Smooth muscle cell (in vitro differentiated cells): ENCODE results near the gene KIF12. TPM values are rescaled to one million over a fixed set of nuclear protein-coding genes. Genes with fewer than 3 reads are reported as not detected.
"Not testable (repeated sequence)": the region's sequence is repeated elsewhere in the genome, so short reads cannot be mapped to it uniquely, and the experiment has no call there.

Source experiments
- DNase-seq: peaks from one replicate; lab custom pipeline; 2025; ENCODE audit not compliant: unreplicated experiment; lab: John Stamatoyannopoulos, UW
- H2AFZ ChIP-seq: fragments of 200-600 bp; sonication (generic); 2 replicates; pipeline ENCODE4 v1.6.0; 2016; ENCODE audit warnings: antibody characterized with exemption, low read depth, mild to moderate bottlenecking
- H3F3A ChIP-seq: fragments of 200-600 bp; sonication (generic); 2 replicates; pipeline ENCODE4 v1.6.0; 2017; ENCODE audit warnings: antibody characterized with exemption, low read depth
- H3K27ac ChIP-seq: fragments of 200-600 bp; sonication (generic); 2 replicates; pipeline ENCODE4 v1.5.1; 2016; ENCODE audit warnings: low read depth, mild to moderate bottlenecking
- H3K27me3 ChIP-seq: fragments of 200-600 bp; sonication (generic); 2 replicates; pipeline ENCODE4 v1.6.1; 2016; ENCODE audit warnings: low read depth, mild to moderate bottlenecking
- H3K36me3 ChIP-seq: fragments of 200-600 bp; sonication (generic); 2 replicates; pipeline ENCODE4 v1.5.1; 2016; ENCODE audit warnings: low read depth
- H3K4me1 ChIP-seq: fragments of 200-600 bp; sonication (generic); 2 replicates; pipeline ENCODE4 v1.5.1; 2016; ENCODE audit warnings: low read depth
- H3K4me2 ChIP-seq: fragments of 200-600 bp; sonication (generic); 2 replicates; pipeline ENCODE4 v1.6.0; 2016; ENCODE audit warnings: mild to moderate bottlenecking
- H3K4me3 ChIP-seq: fragments of 200-600 bp; sonication (generic); 2 replicates; pipeline ENCODE4 v1.5.1; 2016; ENCODE audit warnings: mild to moderate bottlenecking
- H3K79me2 ChIP-seq: fragments of 200-600 bp; sonication (generic); 2 replicates; pipeline ENCODE4 v1.6.0; 2016; ENCODE audit warnings: low read depth, mild to moderate bottlenecking
- H3K9ac ChIP-seq: fragments of 200-600 bp; sonication (generic); 2 replicates; pipeline ENCODE4 v1.6.0; 2016; ENCODE audit warnings: low read depth
- H3K9me3 ChIP-seq: fragments of 200-600 bp; sonication (generic); replicated peaks from 2 replicates; pipeline ENCODE4 v1.5.1; 2016; ENCODE audit warnings: low read depth
- H4K20me1 ChIP-seq: fragments of 200-600 bp; sonication (generic); 2 replicates; pipeline ENCODE4 v1.6.0; 2016; ENCODE audit warnings: low read depth
- WGBS: methylation state at CpG from one replicate; pipeline ENCODE4 v1.1.7; 2016; ENCODE audit warnings: low lambda C conversion rate; 5-methylcytosine and 5-hydroxymethylcytosine counted together
- polyA plus RNA-seq: library from polyadenylated mRNA; unstranded; fragments of >200 nt; fragmentation: Nextera tagmentation; extraction: Ambion mirVana; gene quantifications from 2 replicates; pipeline ENCODE4 v1.2.1, GENCODE V29; 2016
- total RNA-seq: library from RNA; depleted of rRNA; stranded (reverse); fragments of >200 nt; gene quantifications from 2 replicates; pipeline ENCODE4 v1.2.3, GENCODE V29; 2014
- TF ChIP-seq, protein P1 (sequence below): fragments of 200-600 bp; sonication (generic); IDR thresholded peaks from 2 replicates; pipeline ENCODE4 v1.5.1; 2017; ENCODE audit warnings: borderline replicate concordance, mild to moderate bottlenecking, antibody characterized with exemption; ENCODE audit not compliant: insufficient read depth, poor library complexity, severe bottlenecking

The KIF12 gene
- total and polyA plus RNA-seq, 2 experiments from 2014 or later = not detected

DNA sequence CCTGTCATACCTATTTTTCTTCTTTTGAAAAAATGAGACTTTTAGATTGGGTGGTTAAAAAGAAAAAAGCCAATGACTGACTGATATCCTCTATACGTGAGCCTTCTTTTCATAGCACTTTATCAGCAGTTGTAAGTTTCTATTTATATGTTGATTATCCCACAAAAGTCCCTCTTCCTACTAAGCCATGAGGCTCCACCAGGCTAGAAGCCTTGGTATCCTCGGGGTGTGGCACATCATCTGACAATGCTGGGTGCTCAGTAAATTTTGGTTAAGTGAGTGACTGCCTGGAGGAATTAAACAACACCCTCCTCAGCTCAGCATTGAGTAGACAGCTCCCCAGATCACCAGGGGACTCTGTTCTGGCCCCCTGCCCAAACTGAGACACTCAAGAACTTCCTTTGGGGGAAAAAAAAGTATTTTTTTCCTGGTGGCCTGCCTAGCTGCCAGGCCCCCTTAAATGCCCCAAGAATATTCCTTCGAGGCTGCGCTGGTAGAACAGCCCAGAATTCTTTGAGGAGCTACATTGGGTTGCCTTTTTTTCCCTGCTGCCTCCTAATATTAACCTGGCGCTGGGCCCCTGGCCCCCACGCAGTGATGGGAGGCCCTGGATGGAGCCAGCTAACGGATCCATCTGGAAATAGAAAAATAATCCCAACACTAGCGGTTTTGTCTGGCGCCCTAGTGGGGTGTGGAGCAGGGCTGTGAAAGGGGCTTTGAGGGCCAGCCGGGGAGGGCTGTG, 32.9 kb upstream of the KIF12 start:
- H3K9ac ChIP-seq = no peak overlapping the region
- 82% methylated on average over 10 of the region's 10 CpGs for WGBS

GRCh38 chr9:114130624-114131277, 31.7 kb upstream of the KIF12 start:
- Histone ChIP-seq H3K4me2 (no peak overlapping the region), H3K27ac (no peak overlapping the region), H4K20me1 (no peaks in the 10 kb centered on the region), H3K9ac (no peak overlapping the region), H3K4me1 (no peaks in the 10 kb centered on the region), H3K4me3 (no peak overlapping the region), H3K36me3 (no peaks in the 10 kb centered on the region), H2AFZ (no peak overlapping the region), H3K27me3 (no peaks in the 10 kb centered on the region), H3K9me3 (no peaks in the 10 kb centered on the region), H3F3A (no peaks in the 10 kb centered on the region), H3K79me2 (no peaks in the 10 kb centered on the region)
- WGBS = 94% methylated on average over 4 of the region's 4 CpGs
- DNase-seq = no peak
- TF ChIP-seq, protein P1, sequence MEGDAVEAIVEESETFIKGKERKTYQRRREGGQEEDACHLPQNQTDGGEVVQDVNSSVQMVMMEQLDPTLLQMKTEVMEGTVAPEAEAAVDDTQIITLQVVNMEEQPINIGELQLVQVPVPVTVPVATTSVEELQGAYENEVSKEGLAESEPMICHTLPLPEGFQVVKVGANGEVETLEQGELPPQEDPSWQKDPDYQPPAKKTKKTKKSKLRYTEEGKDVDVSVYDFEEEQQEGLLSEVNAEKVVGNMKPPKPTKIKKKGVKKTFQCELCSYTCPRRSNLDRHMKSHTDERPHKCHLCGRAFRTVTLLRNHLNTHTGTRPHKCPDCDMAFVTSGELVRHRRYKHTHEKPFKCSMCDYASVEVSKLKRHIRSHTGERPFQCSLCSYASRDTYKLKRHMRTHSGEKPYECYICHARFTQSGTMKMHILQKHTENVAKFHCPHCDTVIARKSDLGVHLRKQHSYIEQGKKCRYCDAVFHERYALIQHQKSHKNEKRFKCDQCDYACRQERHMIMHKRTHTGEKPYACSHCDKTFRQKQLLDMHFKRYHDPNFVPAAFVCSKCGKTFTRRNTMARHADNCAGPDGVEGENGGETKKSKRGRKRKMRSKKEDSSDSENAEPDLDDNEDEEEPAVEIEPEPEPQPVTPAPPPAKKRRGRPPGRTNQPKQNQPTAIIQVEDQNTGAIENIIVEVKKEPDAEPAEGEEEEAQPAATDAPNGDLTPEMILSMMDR = no peak

More for the DNA sequence above, 32.9 kb upstream of the KIF12 start:
- H2AFZ ChIP-seq = no peak overlapping the region
- H3K36me3 ChIP-seq = no peaks in the 10 kb centered on the region
- H3K27me3 ChIP-seq = no peaks in the 10 kb centered on the region
- TF ChIP-seq, protein P1 = no peak
- no peaks in the 10 kb centered on the region for H3K9me3 ChIP-seq
- no peak overlapping the region for H3K4me3 ChIP-seq
- no peaks in the 10 kb centered on the region for H4K20me1 ChIP-seq
- H3K4me1 ChIP-seq = no peaks in the 10 kb centered on the region
- H3F3A ChIP-seq = no peaks in the 10 kb centered on the region
- H3K27ac ChIP-seq = no peak overlapping the region
- no peak overlapping the region for H3K4me2 ChIP-seq
- no peak for DNase-seq
- H3K79me2 ChIP-seq = no peaks in the 10 kb centered on the region

- H3K27me3 ChIP-seq = no peaks in the 10 kb centered on the region
- H3K4me1 ChIP-seq = no peaks in the 10 kb centered on the region
- no peaks in the 10 kb centered on the region for H3F3A ChIP-seq
- no peaks in the 10 kb centered on the region for H4K20me1 ChIP-seq
- TF ChIP-seq, protein P1 = no peak
- no peak overlapping the region for H3K9ac ChIP-seq
- no peak for DNase-seq
- no peaks in the 10 kb centered on the region for H3K36me3 ChIP-seq
- no peak overlapping the region for H3K4me2 ChIP-seq
- H3K79me2 ChIP-seq = no peaks in the 10 kb centered on the region
- no peak overlapping the region for H3K4me3 ChIP-seq
- H3K27ac ChIP-seq = no peak overlapping the region
- H3K9me3 ChIP-seq = no peaks in the 10 kb centered on the region
- WGBS = 96% methylated on average over 7 of the region's 7 CpGs
- H2AFZ ChIP-seq = no peak overlapping the region
Measured at GRCh38 chr9:114130141-114130540, 31.0 kb upstream of the KIF12 start.

DNA sequence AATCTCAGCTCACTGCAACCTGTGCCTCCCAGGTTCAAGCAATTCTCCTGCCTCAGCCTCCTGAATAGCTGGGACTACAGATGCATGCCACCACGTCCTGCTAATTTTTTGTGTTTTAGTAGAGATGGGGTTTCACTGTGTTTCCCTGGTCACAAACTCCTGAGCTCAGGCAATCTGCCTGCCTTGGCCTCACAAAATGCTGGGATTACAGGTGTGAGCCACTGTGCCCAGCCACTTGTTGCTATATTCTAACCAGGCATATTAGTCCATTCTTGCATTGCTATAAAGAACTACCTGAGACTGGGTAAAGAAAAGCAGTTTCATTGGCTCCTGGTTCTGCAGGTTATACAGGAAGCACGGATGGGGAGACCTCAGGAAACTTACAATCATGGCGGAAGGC, 29.7 kb upstream of the KIF12 start:
- not testable (repeated sequence) for H3K4me3 ChIP-seq, DNase-seq, H3K27ac ChIP-seq, H3K4me2 ChIP-seq, H3K79me2 ChIP-seq, H3K27me3 ChIP-seq, H2AFZ ChIP-seq, H3K9ac ChIP-seq, H3K4me1 ChIP-seq, H3F3A ChIP-seq, H3K36me3 ChIP-seq, H4K20me1 ChIP-seq, H3K9me3 ChIP-seq
- 95% methylated on average over 3 of the region's 3 CpGs for WGBS
